ENCODE measurements around the gene TMEM229A.

TMEM229A gene

GRCh38 chr7:123995617-123996326, 37.1 kb downstream of the TMEM229A start:
- no peaks in the 10 kb centered on the region for H3K36me3 ChIP-seq (ENCODE audit: control insufficient read depth in 1 of 2, insufficient read depth in 2 of 2, low read length in 2 of 2)
- H3K23ac ChIP-seq (ENCODE audit: low read length), result no peak overlapping the region
- H4K12ac ChIP-seq (ENCODE audit: low read depth, low read length), result no peak overlapping the region
- no peak overlapping the region for H3K18ac ChIP-seq (ENCODE audit: low read length)
- no peak for DNase-seq
- no peak overlapping the region for H2BK5ac ChIP-seq (ENCODE audit: low read depth, low read length, poor library complexity)
- no peak overlapping the region for H2AFZ ChIP-seq (ENCODE audit: insufficient read depth, low read length, poor library complexity)
- no peak overlapping the region for H3K14ac ChIP-seq (ENCODE audit: low read length)
- H4K91ac ChIP-seq (ENCODE audit: low read depth, low read length), result no peak overlapping the region
- H2BK12ac ChIP-seq (ENCODE audit: low read length), result no peak overlapping the region
- no peaks in the 10 kb centered on the region for H3K79me1 ChIP-seq (ENCODE audit: low read length)
- H3K9me3 ChIP-seq (ENCODE audit: insufficient read depth, low read depth, low read length), result peaks cover 2% of the 10 kb centered on the region
- no peaks in the 10 kb centered on the region for H3K4me1 ChIP-seq (ENCODE audit: control insufficient read depth in 1 of 2, insufficient read depth in 2 of 2, low read length in 2 of 2)
- H2BK120ac ChIP-seq (ENCODE audit: insufficient read depth, low read length, poor library complexity), result no peak overlapping the region
- H3K27ac ChIP-seq (ENCODE audit: low read depth, low read length), result no peak overlapping the region
- no peak overlapping the region for H3K4me2 ChIP-seq (ENCODE audit: low read length)
- H3K79me2 ChIP-seq (ENCODE audit: control insufficient read depth, insufficient read depth, low read length, poor library complexity), result no peaks in the 10 kb centered on the region
- no CpG with 5 or more reads among the region's 10 CpGs for WGBS (ENCODE audit: extremely low coverage, insufficient coverage, insufficient read length)
- H4K8ac ChIP-seq (ENCODE audit: low read depth, low read length), result no peak overlapping the region
- no peaks in the 10 kb centered on the region for H3K27me3 ChIP-seq (ENCODE audit: insufficient read depth, low read length)
- no peak overlapping the region for H3K4ac ChIP-seq (ENCODE audit: low read depth, low read length)
- no peak overlapping the region for H3K9ac ChIP-seq (ENCODE audit: low read length)
- H2AK5ac ChIP-seq (ENCODE audit: low read length), result no peak overlapping the region
- no peak overlapping the region for H3K4me3 ChIP-seq (ENCODE audit: low read depth, low read length)

GRCh38 chr7:123994449-123994848, 38.4 kb downstream of the TMEM229A start:
- Histone ChIP-seq H2AK5ac (ENCODE audit: low read length) (no peak overlapping the region), H3K27ac (ENCODE audit: low read depth, low read length) (no peak overlapping the region), H3K36me3 (ENCODE audit: control insufficient read depth in 1 of 2, insufficient read depth in 2 of 2, low read length in 2 of 2) (no peaks in the 10 kb centered on the region), H4K12ac (ENCODE audit: low read depth, low read length) (no peak overlapping the region), H3K79me2 (ENCODE audit: control insufficient read depth, insufficient read depth, low read length, poor library complexity) (no peaks in the 10 kb centered on the region), H3K79me1 (ENCODE audit: low read length) (no peaks in the 10 kb centered on the region), H3K18ac (ENCODE audit: low read length) (no peak overlapping the region), H3K27me3 (ENCODE audit: insufficient read depth, low read length) (no peaks in the 10 kb centered on the region), H4K8ac (ENCODE audit: low read depth, low read length) (no peak overlapping the region), H4K91ac (ENCODE audit: low read depth, low read length) (no peak overlapping the region), H3K23ac (ENCODE audit: low read length) (no peak overlapping the region), H2BK5ac (ENCODE audit: low read depth, low read length, poor library complexity) (no peak overlapping the region), H2AFZ (ENCODE audit: insufficient read depth, low read length, poor library complexity) (no peak overlapping the region), H3K4ac (ENCODE audit: low read depth, low read length) (no peak overlapping the region), H3K14ac (ENCODE audit: low read length) (no peak overlapping the region), H3K4me1 (ENCODE audit: control insufficient read depth in 1 of 2, insufficient read depth in 2 of 2, low read length in 2 of 2) (no peaks in the 10 kb centered on the region), H2BK120ac (ENCODE audit: insufficient read depth, low read length, poor library complexity) (no peak overlapping the region), H3K9me3 (ENCODE audit: insufficient read depth, low read depth, low read length) (peaks cover 2% of the 10 kb centered on the region), H2BK12ac (ENCODE audit: low read length) (no peak overlapping the region), H3K9ac (ENCODE audit: low read length) (no peak overlapping the region), H3K4me3 (ENCODE audit: low read depth, low read length) (no peak overlapping the region), H3K4me2 (ENCODE audit: low read length) (no peak overlapping the region)
- no peak for DNase-seq

- no peaks in the 10 kb centered on the region for H3K4me1 ChIP-seq (ENCODE audit: control insufficient read depth in 1 of 2, insufficient read depth in 2 of 2, low read length in 2 of 2)
- H3K79me1 ChIP-seq (ENCODE audit: low read length), result no peaks in the 10 kb centered on the region
- no peak overlapping the region for H4K91ac ChIP-seq (ENCODE audit: low read depth, low read length)
- H4K8ac ChIP-seq (ENCODE audit: low read depth, low read length), result no peak overlapping the region
- no peak for DNase-seq
- no peak overlapping the region for H3K9ac ChIP-seq (ENCODE audit: low read length)
- no peak overlapping the region for H3K27ac ChIP-seq (ENCODE audit: low read depth, low read length)
- H3K36me3 ChIP-seq (ENCODE audit: control insufficient read depth in 1 of 2, insufficient read depth in 2 of 2, low read length in 2 of 2), result no peaks in the 10 kb centered on the region
- H3K18ac ChIP-seq (ENCODE audit: low read length), result no peak overlapping the region
- peaks cover 2% of the 10 kb centered on the region for H3K9me3 ChIP-seq (ENCODE audit: insufficient read depth, low read depth, low read length)
- H2BK5ac ChIP-seq (ENCODE audit: low read depth, low read length, poor library complexity), result no peak overlapping the region
- H4K12ac ChIP-seq (ENCODE audit: low read depth, low read length), result no peak overlapping the region
- no peak overlapping the region for H2BK12ac ChIP-seq (ENCODE audit: low read length)
- H3K23ac ChIP-seq (ENCODE audit: low read length), result no peak overlapping the region
- no peak overlapping the region for H2AK5ac ChIP-seq (ENCODE audit: low read length)
- H3K4ac ChIP-seq (ENCODE audit: low read depth, low read length), result no peak overlapping the region
- no peak overlapping the region for H3K4me3 ChIP-seq (ENCODE audit: low read depth, low read length)
- H2BK120ac ChIP-seq (ENCODE audit: insufficient read depth, low read length, poor library complexity), result no peak overlapping the region
- no peak overlapping the region for H3K14ac ChIP-seq (ENCODE audit: low read length)
- no CpG with 5 or more reads among the region's 2 CpGs for WGBS (ENCODE audit: extremely low coverage, insufficient coverage, insufficient read length)
- no peak overlapping the region for H3K4me2 ChIP-seq (ENCODE audit: low read length)
- H3K27me3 ChIP-seq (ENCODE audit: insufficient read depth, low read length), result no peaks in the 10 kb centered on the region
- H2AFZ ChIP-seq (ENCODE audit: insufficient read depth, low read length, poor library complexity), result no peak overlapping the region
- H3K79me2 ChIP-seq (ENCODE audit: control insufficient read depth, insufficient read depth, low read length, poor library complexity), result no peaks in the 10 kb centered on the region
Observed at GRCh38 chr7:123993996-123994395, 38.9 kb downstream of the TMEM229A start.

GRCh38 chr7:123992913-123993518, 39.9 kb downstream of the TMEM229A start:
- no peak overlapping the region for H2AFZ ChIP-seq (ENCODE audit: insufficient read depth, low read length, poor library complexity)
- no peaks in the 10 kb centered on the region for H3K79me2 ChIP-seq (ENCODE audit: control insufficient read depth, insufficient read depth, low read length, poor library complexity)
- H2AK5ac ChIP-seq (ENCODE audit: low read length), result no peak overlapping the region
- H3K4me1 ChIP-seq (ENCODE audit: control insufficient read depth in 1 of 2, insufficient read depth in 2 of 2, low read length in 2 of 2), result no peaks in the 10 kb centered on the region
- no peak overlapping the region for H2BK12ac ChIP-seq (ENCODE audit: low read length)
- no CpG with 5 or more reads among the region's 2 CpGs for WGBS (ENCODE audit: extremely low coverage, insufficient coverage, insufficient read length)
- H3K27ac ChIP-seq (ENCODE audit: low read depth, low read length), result no peak overlapping the region
- no peaks in the 10 kb centered on the region for H3K27me3 ChIP-seq (ENCODE audit: insufficient read depth, low read length)
- no peaks in the 10 kb centered on the region for H3K79me1 ChIP-seq (ENCODE audit: low read length)
- no peak overlapping the region for H3K23ac ChIP-seq (ENCODE audit: low read length)
- no peak overlapping the region for H4K91ac ChIP-seq (ENCODE audit: low read depth, low read length)
- H3K14ac ChIP-seq (ENCODE audit: low read length), result no peak overlapping the region
- no peak overlapping the region for H3K4ac ChIP-seq (ENCODE audit: low read depth, low read length)
- no peak overlapping the region for H3K4me3 ChIP-seq (ENCODE audit: low read depth, low read length)
- H3K9me3 ChIP-seq (ENCODE audit: insufficient read depth, low read depth, low read length), result peaks cover 2% of the 10 kb centered on the region
- H3K36me3 ChIP-seq (ENCODE audit: control insufficient read depth in 1 of 2, insufficient read depth in 2 of 2, low read length in 2 of 2), result no peaks in the 10 kb centered on the region
- no peak for DNase-seq
- no peak overlapping the region for H2BK120ac ChIP-seq (ENCODE audit: insufficient read depth, low read length, poor library complexity)
- no peak overlapping the region for H3K9ac ChIP-seq (ENCODE audit: low read length)
- no peak overlapping the region for H4K8ac ChIP-seq (ENCODE audit: low read depth, low read length)
- no peak overlapping the region for H4K12ac ChIP-seq (ENCODE audit: low read depth, low read length)
- no peak overlapping the region for H3K18ac ChIP-seq (ENCODE audit: low read length)
- no peak overlapping the region for H3K4me2 ChIP-seq (ENCODE audit: low read length)
- H2BK5ac ChIP-seq (ENCODE audit: low read depth, low read length, poor library complexity), result no peak overlapping the region
